ENCODE data around the gene NCL. TPM values are rescaled to one million over a fixed set of nuclear protein-coding genes. Genes with fewer than 3 reads are reported as not detected.
"Not testable (repeated sequence)": the region's sequence is repeated elsewhere in the genome, so short reads cannot be mapped to it uniquely, and the experiment has no call there.

The NCL gene
- total RNA-seq, 1 experiment from 2014 or later = 386 TPM

DNA sequence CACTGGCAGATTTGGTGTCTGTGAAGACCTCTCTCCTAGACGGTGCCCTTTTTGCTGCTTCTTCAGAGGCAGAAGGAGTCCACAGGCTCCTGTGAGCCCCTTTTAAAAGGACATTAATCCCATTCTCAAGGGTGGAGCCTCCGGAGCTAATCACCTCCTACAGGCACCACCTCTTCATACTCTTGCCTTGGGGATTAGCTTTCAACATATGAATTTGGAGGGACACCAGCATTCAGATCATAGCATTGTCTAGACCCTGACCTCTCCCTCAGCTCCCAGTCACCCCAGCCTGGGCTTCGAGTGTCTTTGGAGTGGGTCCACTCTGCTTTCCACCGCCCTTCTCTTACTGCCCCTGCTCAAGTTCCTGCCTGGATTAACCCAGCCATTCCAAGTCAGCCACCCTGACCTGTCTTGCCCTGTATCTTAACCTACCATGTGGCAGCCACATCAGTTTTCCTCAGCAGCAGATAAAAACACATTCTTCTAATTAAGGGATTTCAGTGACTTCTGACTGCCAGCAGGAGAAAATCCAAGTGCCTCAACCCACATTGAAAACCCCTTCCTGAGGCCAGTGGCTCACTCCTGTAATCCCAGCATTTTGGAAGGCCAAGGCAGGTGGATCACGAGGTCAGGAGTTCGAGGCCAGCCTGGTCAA lies 6.1 kb upstream of the NCL start:
- in situ Hi-C loops (cut with HindIII; ENCODE audit: low sequenced_read_pairs) = no loop called here
- no peak for DNase-seq (ENCODE audit: low spot score)

DNA sequence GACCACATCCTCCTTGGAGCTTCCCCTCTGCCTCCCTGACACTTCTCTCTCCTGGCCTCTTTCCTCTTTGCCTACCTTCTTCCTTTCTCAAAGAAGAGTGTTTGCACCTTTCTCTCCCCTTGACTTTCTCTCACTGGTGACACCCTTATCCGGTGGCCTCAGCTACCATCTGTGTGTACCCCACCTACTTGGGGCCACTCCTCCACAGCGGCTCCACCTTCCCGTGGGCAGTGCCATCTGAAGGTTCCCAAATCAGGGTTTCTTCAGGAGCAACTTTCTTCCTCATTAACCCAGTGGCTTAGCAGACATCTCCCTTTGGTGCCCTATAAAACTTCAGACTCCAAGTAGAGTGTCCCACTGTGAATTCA lies 5.3 kb upstream of the NCL start:
- DNase-seq (ENCODE audit: low spot score) = no peak
- in situ Hi-C loops (cut with HindIII; ENCODE audit: low sequenced_read_pairs) = no loop called here

DNA sequence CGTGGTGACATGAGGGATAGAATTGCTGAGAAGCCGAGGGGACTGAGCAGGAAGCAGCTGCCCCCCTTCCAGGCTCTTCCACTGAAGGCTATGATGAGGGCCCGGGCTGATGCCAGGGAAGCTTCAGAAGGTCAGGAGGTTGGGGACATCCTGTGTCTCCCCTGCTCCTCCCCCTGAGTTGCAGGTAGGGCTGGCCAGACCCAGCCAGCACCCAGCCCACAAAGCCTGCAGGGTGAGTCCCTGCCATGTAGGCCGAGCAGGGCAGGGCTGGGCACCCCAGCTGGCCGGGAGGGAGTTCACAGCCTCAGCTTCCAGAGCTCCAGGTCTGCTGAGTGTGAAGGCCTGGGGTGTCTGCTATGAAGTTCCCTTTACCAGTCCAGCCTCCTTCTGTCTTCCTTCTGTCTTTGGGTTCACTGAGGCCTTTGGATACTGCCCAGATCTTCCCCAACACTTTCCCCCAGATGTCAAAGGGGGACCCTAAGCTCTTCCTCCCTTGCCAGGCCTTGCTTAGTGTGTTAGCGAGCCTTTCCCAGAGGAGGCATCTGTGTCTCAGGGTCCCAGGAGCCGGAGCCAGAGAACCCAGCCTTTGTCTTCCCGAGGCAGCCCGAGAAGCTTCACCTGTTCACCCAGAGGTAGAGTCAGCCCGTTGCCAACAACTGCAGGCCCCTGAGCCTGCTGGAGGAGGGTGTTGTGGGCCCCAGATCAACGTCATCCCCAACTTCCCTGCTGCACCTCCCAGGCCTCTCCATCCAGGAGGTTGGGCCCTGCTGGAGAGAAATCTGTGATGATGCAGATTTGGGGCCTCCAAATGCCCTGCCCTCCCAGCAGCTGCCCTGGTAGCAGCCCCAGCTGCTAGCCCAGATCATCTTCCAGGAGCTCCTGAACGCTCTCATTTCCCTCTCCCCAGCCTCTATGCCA lies 3.6 kb upstream of the NCL start:
- no peak for DNase-seq (ENCODE audit: low spot score)
- in situ Hi-C loops (cut with HindIII; ENCODE audit: low sequenced_read_pairs) = no loop called here

DNA sequence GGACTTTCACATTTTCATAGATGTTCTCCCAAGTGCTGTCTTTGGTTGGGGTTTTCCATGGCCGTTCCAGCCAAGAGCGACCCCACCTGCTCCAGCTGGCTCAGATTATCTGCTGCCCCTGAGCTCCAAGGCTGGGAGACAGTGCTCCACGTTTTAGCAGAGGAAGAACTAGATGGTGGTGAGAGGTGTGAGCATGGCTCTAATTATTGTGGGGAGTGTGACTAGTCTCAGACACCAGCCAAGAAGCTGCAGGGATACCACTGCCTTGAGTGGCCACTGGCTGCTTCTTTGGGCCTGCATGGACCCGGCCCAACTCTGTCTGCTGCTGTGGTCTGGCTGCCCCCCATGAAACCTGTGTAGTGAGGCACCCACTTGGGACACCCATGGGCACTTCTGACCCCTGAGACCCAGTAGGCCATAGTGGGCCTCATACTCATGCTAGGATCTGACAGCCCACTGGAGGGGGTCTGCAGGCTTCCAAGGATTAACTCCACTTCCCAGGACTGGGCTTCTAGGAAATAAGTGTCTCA lies 2.8 kb upstream of the NCL start:
- in situ Hi-C loops (cut with HindIII; ENCODE audit: low sequenced_read_pairs) = no loop called here
- DNase-seq (ENCODE audit: low spot score) = no peak

DNA sequence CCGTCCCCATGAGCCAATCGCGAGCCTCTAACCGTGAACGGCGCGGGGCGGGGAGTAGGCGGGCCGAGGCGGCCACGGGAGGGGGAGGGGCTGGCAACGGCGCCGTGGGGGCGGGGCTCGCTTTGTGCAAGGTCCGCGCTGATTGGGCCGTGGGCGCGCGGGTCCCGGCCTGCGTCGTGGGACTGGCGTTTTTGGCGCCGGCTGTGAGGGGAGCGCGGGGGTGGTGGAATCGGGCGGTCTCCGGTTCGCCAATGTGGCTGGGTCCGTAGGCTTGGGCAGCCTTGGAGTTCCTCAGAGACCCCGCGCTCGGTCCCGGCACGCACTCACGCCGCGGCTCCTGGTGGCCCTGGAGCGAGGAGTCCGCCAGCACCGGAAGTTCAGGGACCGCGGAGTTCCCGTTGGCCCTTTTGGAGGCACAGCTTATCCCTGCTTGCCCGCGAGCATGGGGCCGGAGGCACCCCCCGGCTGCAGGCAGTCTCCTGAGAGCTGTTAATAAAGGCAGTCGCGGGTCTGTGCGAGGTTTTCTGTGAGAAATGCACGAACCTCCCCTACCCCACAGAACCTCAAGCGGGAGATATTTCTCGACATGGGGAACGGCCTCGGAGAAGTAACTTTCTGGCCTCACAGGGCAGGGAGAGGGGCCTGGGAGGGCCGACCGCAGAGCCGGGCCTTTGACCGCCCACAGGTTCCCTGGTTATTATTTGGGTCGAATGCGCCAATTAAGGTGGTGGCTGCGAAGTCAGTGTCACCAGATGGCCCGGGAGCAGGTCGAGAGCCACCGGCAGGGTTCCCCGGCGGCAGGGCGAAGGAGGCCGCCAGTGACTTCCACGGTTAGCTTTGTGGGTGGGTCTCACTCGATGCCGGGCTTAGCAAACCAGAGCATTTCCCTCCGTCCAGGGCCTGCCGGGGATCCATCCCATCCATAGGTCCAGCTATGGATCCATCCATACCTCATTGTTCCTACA lies 574 bp upstream of the NCL start:
- in situ Hi-C loops (cut with HindIII; ENCODE audit: low sequenced_read_pairs) = no loop called here
- peak; percentile 97 for DNase-seq (ENCODE audit: low spot score)

DNA sequence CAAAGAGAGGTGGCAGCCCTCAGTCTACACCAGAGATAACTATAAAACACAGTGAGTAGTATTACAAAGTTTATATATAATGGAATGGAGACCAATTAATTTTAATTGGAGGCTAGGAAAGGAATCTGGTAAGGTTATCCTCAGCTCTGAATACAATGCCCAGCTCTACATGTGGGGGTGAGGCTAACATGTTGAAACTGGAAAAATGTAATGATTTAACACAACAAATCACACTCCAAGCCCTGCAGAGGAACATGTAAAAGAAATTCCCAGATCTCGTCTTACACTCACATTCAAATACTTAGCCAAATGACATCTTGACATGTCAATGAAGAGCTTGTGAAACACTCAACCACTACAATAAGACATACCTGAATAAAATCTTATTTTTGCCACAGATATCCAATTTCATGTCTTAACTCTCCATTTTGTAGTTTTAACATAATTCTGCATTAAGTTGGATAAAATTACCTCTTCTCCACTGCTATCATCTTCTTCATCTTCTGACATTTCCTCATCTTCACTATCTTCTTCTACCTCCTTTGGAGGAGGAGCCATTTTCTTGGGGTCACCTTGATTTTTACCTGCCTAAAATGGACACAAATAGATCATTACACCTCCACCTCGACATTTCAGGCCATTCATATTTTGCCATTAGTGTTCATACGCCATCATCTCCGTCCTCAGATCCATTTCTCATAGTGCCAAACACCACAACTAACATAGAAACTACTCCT lies 1.4 kb downstream of the NCL start:
- in situ Hi-C loops (cut with HindIII; ENCODE audit: low sequenced_read_pairs) = no loop called here
- DNase-seq (ENCODE audit: low spot score) = no peak

DNA sequence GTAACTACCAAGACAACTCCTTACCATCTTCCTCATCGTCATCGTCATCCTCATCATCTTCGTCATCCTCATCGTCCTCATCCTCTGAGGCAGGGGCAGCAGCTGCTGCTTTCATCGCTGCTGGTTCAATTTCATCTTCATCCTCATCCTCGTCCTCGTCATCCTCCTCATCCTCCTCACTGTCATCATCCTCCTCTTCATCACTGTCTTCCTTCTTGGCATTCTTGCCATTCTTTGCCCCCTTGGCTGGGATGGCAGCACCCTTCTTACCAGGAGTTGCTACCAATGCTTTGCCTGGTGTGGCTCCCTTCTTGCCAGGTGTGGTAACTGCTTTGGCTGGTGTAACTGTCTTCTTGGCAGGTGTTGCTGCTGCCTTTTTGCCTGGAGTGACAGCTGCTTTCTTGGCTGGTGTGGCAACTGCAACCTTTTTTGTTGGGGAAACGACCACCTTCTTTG lies 2.7 kb downstream of the NCL start:
- in situ Hi-C loops (cut with HindIII; ENCODE audit: low sequenced_read_pairs) = no loop called here
- no peak for DNase-seq (ENCODE audit: low spot score)

DNA sequence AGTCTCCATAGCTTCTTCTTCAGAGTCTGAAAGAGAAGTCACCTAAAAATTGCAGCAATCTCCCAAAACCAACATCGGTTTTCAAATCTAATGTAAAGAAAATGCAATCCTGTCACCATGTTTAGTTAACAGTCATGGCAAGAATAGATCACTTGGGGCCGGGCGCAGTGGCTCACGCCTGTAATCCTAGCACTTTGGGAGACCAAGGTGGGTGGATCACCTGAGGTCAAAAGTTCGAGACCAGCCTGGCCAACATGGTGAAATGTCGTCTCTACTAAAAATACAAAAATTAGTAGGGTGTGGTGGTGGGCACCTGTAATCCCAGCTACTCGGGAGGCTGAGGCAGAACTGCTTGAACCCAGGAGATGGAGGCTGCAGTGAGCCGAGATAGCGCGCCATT lies 3.4 kb downstream of the NCL start:
- DNase-seq (ENCODE audit: low spot score); in situ Hi-C loops (cut with HindIII; ENCODE audit: low sequenced_read_pairs): not testable (repeated sequence)

DNA sequence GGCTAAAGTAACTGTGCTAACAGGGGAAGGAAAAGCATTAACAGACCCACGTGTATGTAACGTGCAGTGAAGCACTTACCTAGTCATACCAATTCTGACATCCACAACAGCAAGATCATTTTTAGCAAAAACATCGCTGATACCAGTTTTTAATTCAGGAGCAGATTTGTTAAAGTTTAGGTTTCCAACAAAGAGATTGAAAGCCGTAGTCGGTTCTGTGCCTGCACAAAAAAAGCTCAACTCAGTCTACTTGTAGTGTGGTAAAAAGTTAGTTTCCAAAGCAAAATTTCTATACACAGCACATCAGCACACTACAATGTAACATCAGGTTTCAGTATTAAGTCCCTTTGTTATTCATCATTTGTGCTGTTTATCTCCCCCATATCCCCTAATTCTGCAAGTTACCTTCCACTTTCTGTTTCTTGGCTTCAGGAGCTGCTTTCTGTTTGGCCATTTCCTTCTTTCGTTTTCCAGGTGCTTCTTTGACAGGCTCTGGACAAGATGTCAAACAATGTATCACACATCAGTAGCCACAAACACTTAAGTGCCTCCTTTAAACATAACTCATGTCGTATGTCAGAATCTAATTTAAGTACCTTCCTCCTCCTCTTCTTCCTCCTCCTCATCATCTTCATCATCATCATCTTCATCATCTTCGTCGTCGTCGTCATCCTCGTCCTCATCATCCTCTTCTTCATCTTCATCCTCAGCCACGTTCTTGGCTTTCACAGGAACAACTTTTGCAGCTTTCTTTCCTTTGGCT lies 4.0 kb downstream of the NCL start:
- no peak for DNase-seq (ENCODE audit: low spot score)
- in situ Hi-C loops (cut with HindIII; ENCODE audit: low sequenced_read_pairs) = no loop called here

DNA sequence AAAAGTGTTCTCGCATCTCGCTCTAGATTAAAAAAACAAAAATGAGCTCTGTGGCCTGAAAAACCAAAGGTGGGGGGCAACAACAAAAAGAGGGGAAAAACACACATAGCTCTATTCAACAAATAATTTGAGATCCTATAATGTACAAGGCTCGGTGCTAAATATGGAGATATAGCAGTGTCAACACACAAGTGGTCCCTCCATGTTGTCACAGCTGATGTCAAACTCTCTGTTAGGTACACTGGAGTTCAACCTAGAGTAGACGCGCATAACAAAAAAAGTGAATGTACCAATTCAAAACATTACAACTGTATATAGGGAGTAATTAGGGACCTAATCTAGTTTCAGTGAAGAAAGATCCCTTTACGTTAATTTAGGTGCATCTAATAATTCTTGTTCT lies 5.9 kb downstream of the NCL start:
- in situ Hi-C loops (cut with HindIII; ENCODE audit: low sequenced_read_pairs) = no loop called here

DNA sequence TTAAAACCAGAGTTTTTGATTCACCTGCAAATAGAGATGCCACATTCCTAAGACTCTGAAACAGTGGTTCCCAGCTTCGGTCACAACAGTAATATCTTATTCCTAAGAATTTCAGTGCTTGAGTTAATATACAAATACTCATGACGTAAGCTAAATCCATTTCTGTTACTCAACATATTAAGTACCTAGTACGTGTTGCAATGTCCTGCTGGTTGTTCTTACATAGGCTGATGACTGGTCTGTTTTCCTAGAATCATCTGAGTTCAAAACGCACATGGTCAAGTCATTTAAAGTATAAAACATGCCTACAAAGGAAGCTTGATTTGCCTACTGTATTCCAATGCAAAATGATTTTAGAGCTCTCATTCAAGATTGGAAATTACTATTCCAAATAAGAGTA lies 7.2 kb downstream of the NCL start:
- in situ Hi-C loops (cut with HindIII; ENCODE audit: low sequenced_read_pairs) = no loop called here
- DNase-seq (ENCODE audit: low spot score) = no peak

More for the DNA sequence above, 5.9 kb downstream of the NCL start:
- no peak for DNase-seq (ENCODE audit: low spot score)

DNA sequence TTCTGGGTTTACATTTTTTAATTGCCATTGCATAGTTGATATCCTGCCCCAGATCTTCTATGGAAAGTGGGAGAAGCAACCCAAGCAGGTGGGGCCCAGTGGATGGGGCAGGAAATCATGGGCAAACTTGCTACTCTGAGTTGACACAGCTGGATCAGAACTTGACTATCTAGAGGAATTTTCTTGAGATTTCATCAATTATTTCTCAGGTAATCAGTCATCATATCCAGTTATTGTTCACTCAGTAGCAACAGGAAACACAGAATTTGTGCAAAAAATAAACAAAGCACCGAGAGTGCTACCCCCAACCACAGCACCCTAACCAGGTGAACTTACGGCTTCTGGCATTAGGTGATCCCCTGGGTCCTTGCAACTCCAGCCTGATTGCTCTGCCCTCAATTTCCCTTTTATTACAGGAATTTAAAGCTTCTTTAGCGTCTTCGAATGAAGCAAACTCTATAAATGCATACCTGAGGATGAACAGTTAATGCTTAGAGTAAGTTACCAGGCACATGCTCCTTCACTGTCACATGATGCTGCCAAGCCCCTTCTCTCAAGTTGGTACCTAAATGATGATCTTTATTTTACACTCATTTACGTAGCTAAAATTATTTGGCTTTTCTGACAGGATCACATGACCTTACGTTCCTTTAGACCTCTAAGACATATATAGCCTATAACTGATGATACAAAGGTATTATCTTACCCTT lies 7.8 kb downstream of the NCL start:
- in situ Hi-C loops (cut with HindIII; ENCODE audit: low sequenced_read_pairs) = no loop called here
- no peak for DNase-seq (ENCODE audit: low spot score)

DNA sequence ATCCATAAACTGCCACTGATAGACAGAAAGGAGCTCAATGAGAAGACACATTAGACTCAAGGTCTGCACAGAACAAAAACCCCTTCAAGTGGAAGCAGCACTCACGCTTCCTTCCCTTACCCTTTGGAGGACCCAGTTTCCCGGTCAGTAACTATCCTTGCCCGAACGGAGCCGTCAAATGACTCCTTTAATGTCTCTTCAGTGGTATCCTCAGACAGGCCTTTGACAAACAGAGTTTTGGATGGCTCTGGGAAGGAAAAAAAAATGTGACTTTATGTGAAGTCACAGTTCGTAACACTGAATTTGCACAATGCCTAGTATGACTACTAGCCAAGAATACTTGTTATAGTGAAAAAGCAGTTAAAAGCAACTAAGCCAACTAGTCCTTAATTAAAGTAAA lies 8.4 kb downstream of the NCL start:
- in situ Hi-C loops (cut with HindIII; ENCODE audit: low sequenced_read_pairs) = no loop called here
- no peak for DNase-seq (ENCODE audit: low spot score)

DNA sequence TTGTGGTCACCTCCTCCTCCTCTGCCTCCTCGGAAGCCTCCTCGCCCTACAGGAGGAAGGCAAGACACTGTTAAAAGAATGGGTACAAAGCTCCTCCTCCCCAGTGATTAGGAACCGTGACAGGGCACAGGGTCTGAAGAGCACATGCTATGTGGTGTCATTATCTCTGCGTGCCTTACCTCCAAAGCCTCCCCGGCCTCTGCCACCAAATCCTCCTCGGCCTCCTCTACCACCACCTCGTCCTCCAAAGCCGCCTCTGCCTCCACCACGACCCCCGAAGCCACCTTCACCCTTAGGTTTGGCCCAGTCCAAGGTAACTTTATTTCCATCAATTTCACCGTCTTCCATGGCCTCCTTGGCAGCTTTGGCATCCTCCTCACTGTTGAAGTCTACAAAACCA lies 9.1 kb downstream of the NCL start:
- in situ Hi-C loops (cut with HindIII; ENCODE audit: low sequenced_read_pairs) = no loop called here
- DNase-seq (ENCODE audit: low spot score) = no peak

DNA sequence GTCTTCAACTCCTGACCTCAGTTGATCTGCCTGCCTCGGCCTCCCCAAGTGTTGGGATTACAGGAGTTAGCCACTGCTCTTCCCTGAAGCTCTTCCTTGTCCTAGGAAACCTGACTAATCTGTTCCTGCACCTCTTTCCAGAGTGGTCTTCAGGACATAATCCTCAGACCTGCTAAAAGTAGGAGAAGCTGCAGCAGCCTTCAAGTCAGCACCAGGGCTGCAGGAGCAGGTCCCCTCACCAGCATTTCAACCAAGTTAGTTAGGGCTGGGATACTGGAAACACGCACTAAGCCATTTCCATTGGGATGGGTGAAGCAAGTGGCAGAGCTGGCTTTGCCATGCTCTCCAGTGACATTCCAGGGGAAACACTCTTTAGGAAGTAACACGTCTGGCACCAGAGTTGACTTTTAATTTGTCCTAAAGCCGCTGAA lies 9.9 kb downstream of the NCL start:
- no peak for DNase-seq (ENCODE audit: low spot score)
- in situ Hi-C loops (cut with HindIII; ENCODE audit: low sequenced_read_pairs) = no loop called here

DNA sequence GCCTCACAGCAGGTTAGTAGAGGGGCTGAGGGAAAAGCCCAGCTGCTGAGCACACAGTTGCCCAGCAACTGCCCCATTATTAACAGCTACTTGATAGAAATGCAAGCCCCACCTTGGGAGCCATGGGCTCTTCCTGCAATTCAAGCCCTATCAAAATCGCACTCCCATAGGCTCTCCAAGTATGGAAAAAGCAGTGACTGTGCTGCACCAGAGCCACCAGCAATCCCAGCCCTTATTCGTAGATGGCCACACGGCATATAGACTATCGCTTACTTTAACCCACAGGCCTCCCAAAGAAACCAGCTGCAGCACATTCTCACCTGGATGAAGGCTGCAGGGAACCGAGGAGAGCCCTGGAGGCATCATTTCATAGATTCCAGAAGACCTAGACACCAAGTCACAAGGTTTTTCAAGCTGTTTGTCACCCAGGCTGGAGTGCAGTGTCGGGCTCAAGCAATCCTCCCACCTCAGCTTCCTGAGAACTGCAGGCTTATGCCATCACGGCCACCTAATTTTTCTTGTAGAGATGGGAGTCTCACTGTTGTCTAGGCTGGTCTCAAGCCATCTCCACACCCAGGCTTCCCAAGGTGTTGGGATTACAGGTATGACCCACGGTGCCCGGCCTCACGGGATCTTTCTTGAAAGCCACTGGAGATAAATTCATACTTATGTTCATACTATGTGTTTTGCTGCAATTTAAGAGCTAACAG lies 11.3 kb downstream of the NCL start:
- in situ Hi-C loops (cut with HindIII; ENCODE audit: low sequenced_read_pairs) = no loop called here
- DNase-seq (ENCODE audit: low spot score) = peak; percentile 49

DNA sequence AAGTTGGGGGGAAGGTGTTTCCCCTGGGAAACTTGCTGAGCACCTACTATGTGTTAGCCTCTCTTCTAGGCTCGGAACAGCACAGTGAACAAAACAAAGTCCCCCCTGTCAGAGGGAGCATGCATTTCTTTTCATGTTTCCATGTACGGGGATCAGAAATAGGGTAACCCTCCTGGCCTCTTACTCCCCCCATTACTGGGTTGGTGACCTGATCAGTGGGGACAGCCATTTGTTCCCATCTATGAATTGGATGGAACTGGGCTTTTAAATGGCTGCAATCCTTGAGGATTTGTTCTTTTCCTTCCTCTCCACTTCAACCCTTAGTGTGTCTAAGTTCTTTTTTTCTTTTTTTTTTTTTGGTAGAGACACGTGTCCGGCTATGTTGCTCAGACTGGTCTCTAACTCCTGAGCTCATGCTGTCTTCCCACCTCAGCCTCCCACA lies 13.7 kb downstream of the NCL start:
- DNase-seq (ENCODE audit: low spot score) = no peak
- in situ Hi-C loops (cut with HindIII; ENCODE audit: low sequenced_read_pairs) = no loop called here

Data from G401 (cell line).